Central memory CD4-positive, alpha-beta T cell (primary cell): Measurements from ENCODE around the gene SARDH.
"Not testable (repeated sequence)": the region's sequence is repeated elsewhere in the genome, so short reads cannot be mapped to it uniquely, and the experiment has no call there.

Experiments used
- DNase-seq: peaks from one replicate; pipeline ENCODE4 v3.0.0; 2022

Gene SARDH

GRCh38 chr9:133775951-133776905, 38.1 kb upstream of the SARDH start:
- no peak for DNase-seq

GRCh38 chr9:133775291-133775690, 37.1 kb upstream of the SARDH start:
- no peak for DNase-seq

GRCh38 chr9:133774799-133775198, 36.6 kb upstream of the SARDH start:
- no peak for DNase-seq

- DNase-seq: no peak
These were observed 35.9 kb upstream of the SARDH start for GRCh38 chr9:133773889-133774655.

GRCh38 chr9:133772581-133772980, 34.4 kb upstream of the SARDH start:
- no peak for DNase-seq

- no peak for DNase-seq
These were observed 33.6 kb upstream of the SARDH start for GRCh38 chr9:133771486-133772482.

- no peak for DNase-seq
These were observed 32.1 kb upstream of the SARDH start for GRCh38 chr9:133770076-133770777.

- DNase-seq: no peak
These were observed 31.4 kb upstream of the SARDH start for GRCh38 chr9:133769511-133770075.

- DNase-seq: no peak
These were observed 30.8 kb upstream of the SARDH start for GRCh38 chr9:133768859-133769510.

GRCh38 chr9:133768371-133768858, 30.3 kb upstream of the SARDH start:
- DNase-seq: no peak

- DNase-seq: no peak
These were observed 29.5 kb upstream of the SARDH start for GRCh38 chr9:133767625-133768024.

- DNase-seq: no peak
These were observed 28.9 kb upstream of the SARDH start for GRCh38 chr9:133767008-133767407.

- not testable (repeated sequence) for DNase-seq
These were observed 28.1 kb upstream of the SARDH start for GRCh38 chr9:133766234-133766633.

GRCh38 chr9:133763272-133764183, 25.4 kb upstream of the SARDH start:
- DNase-seq: no peak

GRCh38 chr9:133762488-133763271, 24.5 kb upstream of the SARDH start:
- no peak for DNase-seq

- no peak for DNase-seq
These were observed 23.6 kb upstream of the SARDH start for GRCh38 chr9:133761641-133762248.

GRCh38 chr9:133760713-133761290, 22.6 kb upstream of the SARDH start:
- DNase-seq: no peak

GRCh38 chr9:133759946-133760345, 21.8 kb upstream of the SARDH start:
- DNase-seq: no peak
